HG02759 (cell line): Measurements from ENCODE around the gene ZNF681.
"Not testable (repeated sequence)": the region's sequence is repeated elsewhere in the genome, so short reads cannot be mapped to it uniquely, and the experiment has no call there.

Experiments used
- ATAC-seq: cut with Tn5 transposase; IDR thresholded peaks from one replicate; pipeline ENCODE4 v1.9.1; 2021; ENCODE audit warnings: mild to moderate bottlenecking, moderate library complexity; ENCODE audit not compliant: unreplicated experiment

The ZNF681 gene

DNA sequence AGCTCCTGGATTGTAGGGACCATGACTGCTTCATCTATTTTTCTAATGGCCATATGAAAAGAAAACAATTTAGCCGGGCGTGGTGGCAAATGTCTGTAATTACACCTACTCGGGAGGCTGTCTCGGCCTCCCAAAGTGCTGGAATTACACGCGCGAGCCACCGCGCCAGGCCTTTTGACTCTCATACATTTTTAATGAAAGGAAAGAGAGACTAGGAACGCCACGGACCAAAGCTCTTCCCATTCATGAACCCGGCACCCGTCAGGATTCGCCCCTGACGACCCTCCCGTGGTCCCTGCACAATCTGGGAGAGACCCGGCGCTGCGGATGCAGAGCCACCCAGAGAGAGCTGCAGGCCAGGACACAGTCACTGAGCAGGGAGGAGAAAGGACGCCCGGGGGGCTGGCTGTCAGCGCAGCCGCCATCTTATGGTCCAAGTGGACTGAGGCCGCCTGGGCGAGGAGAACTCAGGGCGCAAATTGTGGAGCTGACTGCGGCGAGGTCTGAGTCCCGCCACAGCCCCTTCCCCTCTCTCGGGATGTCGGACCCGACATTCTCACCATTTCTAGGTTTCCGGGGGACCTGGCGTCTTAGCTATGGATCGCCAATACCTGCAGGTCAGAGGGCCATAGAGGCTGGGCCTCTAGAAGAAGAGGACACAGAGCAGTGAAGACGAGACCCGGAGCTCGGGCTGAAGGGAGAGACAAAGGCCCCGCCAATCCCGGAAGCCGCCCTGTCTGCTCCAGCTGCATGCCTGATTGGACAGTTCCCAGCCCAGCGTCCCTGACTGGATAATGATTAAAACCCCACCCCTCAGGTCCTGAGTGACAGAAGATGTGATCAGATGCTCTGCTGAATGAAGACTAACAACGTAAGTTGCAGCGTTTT is at the start of gene ZNF681:
Gene ZNF681 (minus strand): TSS at position 705 of the 888 bp plus-strand sequence. CDS start 142 bp downstream, at position 563.
- peak; percentile 76 for ATAC-seq

GRCh38 chr19:23804676-23805075 is 46.0 kb upstream of the ZNF681 start:
- ATAC-seq = no peak

- ATAC-seq = no peak
Measured at GRCh38 chr19:23802290-23802689, 43.6 kb upstream of the ZNF681 start.

DNA sequence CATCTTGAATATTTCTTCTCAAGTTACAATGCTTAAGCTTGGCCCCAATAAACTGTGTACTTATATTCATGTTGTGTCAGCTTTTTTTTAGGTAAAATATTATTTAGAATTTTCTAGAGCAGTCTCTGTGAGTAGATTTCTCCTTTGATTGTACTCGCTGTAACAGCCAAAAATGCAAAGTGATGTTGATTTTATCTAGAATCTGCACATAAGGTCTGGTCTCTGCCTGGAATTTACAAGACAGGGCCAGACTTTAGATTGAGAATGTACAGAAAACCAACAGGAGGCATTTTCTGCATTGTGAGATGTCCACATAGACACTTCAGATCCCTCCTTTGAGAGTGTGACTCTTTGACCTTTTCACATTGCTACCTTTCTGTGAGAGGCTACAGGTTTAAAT is 43.1 kb upstream of the ZNF681 start:
- no peak for ATAC-seq

GRCh38 chr19:23800868-23801267 is 42.2 kb upstream of the ZNF681 start:
- no peak for ATAC-seq

GRCh38 chr19:23800271-23800670 is 41.6 kb upstream of the ZNF681 start:
- no peak for ATAC-seq

GRCh38 chr19:23799321-23799720 is 40.6 kb upstream of the ZNF681 start:
- no peak for ATAC-seq

DNA sequence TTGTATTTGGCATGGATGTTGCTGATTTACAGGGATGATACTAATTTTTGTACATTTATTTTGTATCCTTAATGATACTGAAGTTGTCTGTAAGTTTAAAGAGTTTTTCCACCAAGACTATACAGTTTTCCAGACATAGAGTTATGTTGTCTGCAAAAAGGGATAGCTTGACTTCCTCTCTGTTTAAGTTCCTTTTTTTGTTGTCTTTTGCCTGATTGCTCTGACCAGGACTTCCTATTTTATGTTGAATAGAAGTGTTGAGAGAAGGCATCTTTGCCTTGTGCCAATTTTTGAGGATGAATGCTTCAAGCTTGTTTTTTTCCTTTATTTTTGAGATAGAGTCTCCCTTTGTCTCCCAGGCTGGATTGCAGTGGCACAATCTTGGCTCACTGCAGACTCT is 36.8 kb upstream of the ZNF681 start:
- ATAC-seq = no peak

DNA sequence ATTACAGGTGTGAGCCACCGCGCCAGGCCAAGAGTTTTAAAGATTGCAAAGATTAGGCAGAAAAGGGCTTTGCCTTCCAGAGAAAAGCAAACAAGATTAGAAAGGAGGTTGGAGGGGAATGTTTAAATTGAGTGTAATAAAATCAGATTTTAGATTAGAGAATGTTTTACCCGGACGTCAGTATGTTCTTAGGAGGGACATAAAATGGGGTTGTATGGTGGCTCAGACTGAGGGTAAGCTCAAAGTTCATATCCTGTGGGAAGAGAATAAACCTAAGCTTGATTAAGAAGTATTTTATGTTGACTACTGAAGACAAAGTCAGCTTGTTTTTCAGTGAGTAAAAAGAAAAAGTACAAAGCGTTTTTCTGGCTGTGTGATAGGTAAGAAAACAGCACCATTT is 34.1 kb upstream of the ZNF681 start:
- no peak for ATAC-seq

DNA sequence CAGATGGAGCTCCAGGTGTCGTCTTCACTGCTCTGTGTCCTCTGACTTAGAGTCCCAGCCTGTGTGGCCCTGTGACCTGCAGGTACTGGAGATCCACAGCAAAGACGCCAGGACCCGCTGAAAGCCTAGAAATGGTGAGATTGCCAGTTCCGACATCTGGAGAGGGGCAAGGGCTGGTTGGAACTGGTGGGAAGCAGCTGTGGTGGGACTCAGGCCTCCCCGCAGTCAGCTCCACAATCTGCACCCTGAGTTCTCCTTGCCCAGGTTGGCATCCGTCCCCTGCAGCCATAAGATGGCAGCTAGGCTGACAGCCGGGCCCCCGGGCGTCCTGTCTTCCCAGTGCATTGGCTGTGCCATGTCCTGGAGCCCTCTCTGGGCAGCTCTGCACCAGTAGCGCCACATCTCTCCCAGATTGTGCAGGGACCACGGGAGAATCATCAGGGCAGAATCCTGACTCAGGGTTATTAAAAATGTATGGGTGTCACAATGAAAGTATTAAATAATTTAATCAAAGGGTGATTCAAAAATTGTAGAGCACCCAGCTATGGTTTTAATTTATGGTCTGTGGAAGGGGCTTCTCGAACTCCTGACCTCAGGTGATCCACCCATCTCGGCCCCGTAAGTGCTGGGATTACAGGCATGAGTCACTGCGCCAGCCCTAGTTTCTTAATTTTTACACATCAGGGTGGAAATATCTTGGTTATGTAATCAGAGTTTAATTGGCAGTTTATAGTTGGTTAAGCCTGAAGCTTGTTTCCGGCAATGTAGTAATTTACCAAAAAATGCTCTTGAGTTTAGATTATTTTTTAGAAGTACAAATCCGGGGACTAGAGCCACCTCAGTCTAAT is 32.2 kb upstream of the ZNF681 start:
- no peak for ATAC-seq

GRCh38 chr19:23789246-23789645 is 30.6 kb upstream of the ZNF681 start:
- ATAC-seq = no peak

- no peak for ATAC-seq
Measured at GRCh38 chr19:23788411-23788810, 29.7 kb upstream of the ZNF681 start.

- no peak for ATAC-seq
Measured at GRCh38 chr19:23787106-23787505, 28.4 kb upstream of the ZNF681 start.

GRCh38 chr19:23785982-23786381 is 27.3 kb upstream of the ZNF681 start:
- no peak for ATAC-seq

DNA sequence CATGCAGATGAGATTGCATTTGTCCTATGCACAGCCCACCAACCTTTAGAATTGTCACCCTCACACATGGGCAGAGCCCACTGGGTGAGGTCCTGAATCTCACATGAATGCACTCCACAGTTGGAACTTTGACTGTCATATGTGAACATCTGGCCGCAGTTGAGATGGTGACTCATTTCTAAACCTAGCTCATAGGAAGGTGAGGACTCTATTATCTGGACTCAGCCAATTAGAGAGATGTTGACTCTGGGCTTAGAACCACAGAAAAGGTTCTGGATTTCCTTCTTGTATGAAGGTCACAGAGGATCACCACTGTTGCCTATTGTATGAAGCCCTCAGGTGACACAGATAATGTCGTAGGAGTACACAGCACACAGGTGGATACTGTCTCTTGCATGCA is 25.6 kb upstream of the ZNF681 start:
- no peak for ATAC-seq

DNA sequence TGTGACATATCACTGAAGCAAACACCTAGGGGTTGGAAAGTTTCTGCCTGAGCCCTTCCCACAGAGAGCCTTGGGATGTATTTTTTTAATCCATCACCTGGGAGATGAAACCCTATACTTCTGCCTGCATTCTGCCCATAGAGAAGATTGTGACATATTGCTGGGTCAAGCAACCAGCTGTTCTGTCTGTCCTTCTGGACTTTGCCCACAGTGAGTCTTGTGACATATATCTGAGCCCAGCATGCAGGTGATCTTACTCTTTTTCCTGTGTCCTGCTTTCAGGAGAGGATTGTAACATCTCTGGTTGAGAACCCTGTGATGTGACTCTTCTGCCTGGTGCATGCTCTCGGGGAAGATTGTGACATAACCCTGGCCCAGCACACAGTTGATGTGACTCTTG is 24.9 kb upstream of the ZNF681 start:
- no peak for ATAC-seq

- no peak for ATAC-seq
Measured at GRCh38 chr19:23779645-23780044, 21.0 kb upstream of the ZNF681 start.

DNA sequence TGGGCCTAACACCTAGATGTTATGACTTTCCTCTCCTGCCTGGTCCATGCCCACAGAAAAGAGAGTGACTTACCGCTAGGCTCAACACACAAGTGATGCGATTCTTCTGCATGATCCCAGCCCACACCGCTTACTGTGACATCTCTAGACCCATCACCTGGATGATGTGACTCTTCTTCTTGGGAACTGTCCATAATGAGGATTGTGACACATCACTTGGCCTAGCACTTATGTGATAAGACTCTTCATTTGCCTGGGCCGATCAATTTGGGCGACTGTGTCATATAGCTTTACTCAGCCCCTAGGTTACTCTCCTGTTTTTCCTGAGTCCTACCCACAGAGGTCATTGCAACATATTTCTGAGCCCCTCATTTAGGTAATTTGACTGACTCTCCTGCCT is 19.9 kb upstream of the ZNF681 start:
- no peak for ATAC-seq

DNA sequence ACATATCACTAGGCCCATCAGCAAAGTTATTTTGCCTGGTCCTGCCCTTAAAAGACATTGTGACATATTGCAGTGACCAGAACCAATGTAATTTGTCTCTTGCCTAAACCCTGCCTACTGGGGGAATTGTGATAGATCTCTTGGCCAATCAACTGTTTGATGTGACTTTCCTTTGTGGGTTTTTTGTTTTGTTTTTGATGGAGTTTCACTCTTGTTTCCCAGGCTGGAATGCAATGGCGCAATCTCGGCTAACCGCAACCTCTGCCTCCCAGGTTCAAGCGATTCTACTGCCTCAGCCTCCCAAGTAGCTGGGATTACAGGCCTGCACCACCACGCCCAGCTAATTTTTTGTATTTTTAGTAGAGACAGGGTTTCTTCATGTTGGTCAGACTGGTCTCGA is 19.3 kb upstream of the ZNF681 start:
- not testable (repeated sequence) for ATAC-seq

DNA sequence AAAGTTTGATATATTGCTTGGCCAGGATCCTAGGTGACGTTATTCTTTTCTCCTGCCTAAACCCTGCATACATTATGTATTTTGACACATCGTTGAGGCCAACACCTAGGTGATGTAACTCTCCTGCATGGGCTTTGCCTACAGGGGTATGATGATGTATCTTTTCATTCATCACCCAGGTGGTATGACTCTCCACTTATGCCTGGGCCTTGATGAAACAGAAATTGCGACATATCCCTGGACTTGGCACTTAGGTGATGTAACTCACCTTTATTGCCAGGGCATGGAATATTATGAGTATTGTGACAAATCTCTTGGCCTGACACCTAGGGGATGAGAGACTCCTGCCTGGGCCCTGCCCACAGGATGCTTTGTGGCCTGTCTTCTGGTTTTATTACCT is 18.5 kb upstream of the ZNF681 start:
- ATAC-seq = no peak

- ATAC-seq = no peak
Measured at GRCh38 chr19:23776507-23777205, 18.0 kb upstream of the ZNF681 start.
